ENCODE data around the gene IFNLR1. TPM values are rescaled to one million over a fixed set of nuclear protein-coding genes. Genes with fewer than 3 reads are reported as not detected.

The IFNLR1 gene
- total RNA-seq, 4 donors from 2014 or later, result 0.93 to 2.8 (median 1.2) TPM

- Histone ChIP-seq H3K4me1 (peaks cover 0 to 4% (median 0%) of the 10 kb centered on the region in 3 donors), H3K4me3 (no peak overlapping the region), H3K27ac (no peak overlapping the region), H3K36me3 (no peaks in the 10 kb centered on the region), H3K27me3 (peaks cover 21% of the 10 kb centered on the region), H3K9me3 (no peaks in the 10 kb centered on the region)
- TF ChIP-seq POLR2AphosphoS5 (IDR thresholded peaks at IDR 0.05) (no peak), EP300 (IDR thresholded peaks at IDR 0.05) (no peak), POLR2A (IDR thresholded peaks at IDR 0.05) (no peak)
- TF ChIP-seq, protein P1, sequence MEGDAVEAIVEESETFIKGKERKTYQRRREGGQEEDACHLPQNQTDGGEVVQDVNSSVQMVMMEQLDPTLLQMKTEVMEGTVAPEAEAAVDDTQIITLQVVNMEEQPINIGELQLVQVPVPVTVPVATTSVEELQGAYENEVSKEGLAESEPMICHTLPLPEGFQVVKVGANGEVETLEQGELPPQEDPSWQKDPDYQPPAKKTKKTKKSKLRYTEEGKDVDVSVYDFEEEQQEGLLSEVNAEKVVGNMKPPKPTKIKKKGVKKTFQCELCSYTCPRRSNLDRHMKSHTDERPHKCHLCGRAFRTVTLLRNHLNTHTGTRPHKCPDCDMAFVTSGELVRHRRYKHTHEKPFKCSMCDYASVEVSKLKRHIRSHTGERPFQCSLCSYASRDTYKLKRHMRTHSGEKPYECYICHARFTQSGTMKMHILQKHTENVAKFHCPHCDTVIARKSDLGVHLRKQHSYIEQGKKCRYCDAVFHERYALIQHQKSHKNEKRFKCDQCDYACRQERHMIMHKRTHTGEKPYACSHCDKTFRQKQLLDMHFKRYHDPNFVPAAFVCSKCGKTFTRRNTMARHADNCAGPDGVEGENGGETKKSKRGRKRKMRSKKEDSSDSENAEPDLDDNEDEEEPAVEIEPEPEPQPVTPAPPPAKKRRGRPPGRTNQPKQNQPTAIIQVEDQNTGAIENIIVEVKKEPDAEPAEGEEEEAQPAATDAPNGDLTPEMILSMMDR (IDR thresholded peaks at IDR 0.05), result no peak
- 67 to 93% methylated on average over 2 to 6 of the region's 10 CpGs for WGBS, 2 donors (ENCODE audit: low coverage in 1 of 2)
- ATAC-seq, result no peak
Observed at GRCh38 chr1:24203404-24203803, 16.3 kb upstream of the IFNLR1 start.

DNA sequence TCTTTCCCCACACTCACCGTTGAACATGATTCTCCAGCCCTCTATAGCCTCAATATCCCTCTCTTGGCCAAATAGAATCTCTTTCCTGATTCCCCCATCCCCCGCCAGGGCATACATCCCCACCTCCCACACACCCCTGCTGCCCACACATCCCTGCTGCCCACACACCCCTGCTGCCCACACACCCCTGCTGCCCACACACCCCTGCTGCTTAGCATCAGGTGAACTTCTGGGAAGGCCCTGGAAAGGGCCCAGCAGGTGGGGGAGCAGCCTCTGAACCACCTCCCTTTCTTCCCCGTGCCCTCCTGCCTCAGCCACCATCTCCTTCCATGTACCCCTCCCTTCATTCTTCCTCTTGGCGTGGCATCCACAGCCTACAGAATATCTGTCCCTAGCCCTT is 15.9 kb upstream of the IFNLR1 start:
- no peaks in the 10 kb centered on the region for H3K9me3 ChIP-seq
- 67 to 85% methylated on average over 1 to 4 of the region's 4 CpGs for WGBS, 2 donors (ENCODE audit: low coverage in 1 of 2)
- H3K4me1 ChIP-seq, result peaks cover 0 to 4% (median 0%) of the 10 kb centered on the region in 3 donors
- no peak for TF ChIP-seq EP300 (IDR thresholded peaks at IDR 0.05)
- TF ChIP-seq POLR2A (IDR thresholded peaks at IDR 0.05), result no peak
- TF ChIP-seq, protein P1 (IDR thresholded peaks at IDR 0.05), result no peak
- TF ChIP-seq POLR2AphosphoS5 (IDR thresholded peaks at IDR 0.05), result no peak
- H3K27ac ChIP-seq, result no peak overlapping the region
- no peak overlapping the region for H3K4me3 ChIP-seq
- H3K36me3 ChIP-seq, result no peaks in the 10 kb centered on the region
- no peak for ATAC-seq
- peaks cover 21% of the 10 kb centered on the region for H3K27me3 ChIP-seq

DNA sequence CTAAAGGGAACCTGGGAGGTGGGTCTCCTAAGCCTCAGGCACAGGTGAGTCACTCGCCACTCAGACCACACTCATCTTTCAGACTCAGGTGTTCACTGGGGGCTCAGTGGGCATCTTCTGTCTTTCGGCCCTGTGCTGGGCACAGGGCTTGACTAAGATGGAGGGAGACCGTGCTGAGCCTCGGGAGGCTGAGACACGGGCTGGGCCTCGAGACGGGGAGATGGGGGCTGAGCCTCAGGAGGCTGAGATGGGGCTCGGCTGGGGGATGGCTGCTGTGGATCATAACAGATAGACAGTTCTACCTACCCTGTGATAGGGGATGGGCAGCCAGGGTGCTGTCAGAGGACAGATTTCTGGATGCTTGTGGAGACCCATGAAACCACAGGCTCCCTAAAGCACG is 15.5 kb upstream of the IFNLR1 start:
- 78 to 100% methylated on average over 1 to 5 of the region's 9 CpGs for WGBS, 2 donors (ENCODE audit: low coverage in 1 of 2)
- ATAC-seq, result no peak
- H3K27me3 ChIP-seq, result peaks cover 21% of the 10 kb centered on the region
- H3K4me1 ChIP-seq, result peaks cover 0 to 4% (median 0%) of the 10 kb centered on the region in 3 donors
- TF ChIP-seq EP300 (IDR thresholded peaks at IDR 0.05) (no peak), POLR2A (IDR thresholded peaks at IDR 0.05) (no peak), POLR2AphosphoS5 (IDR thresholded peaks at IDR 0.05) (no peak)
- TF ChIP-seq, protein P1 (IDR thresholded peaks at IDR 0.05), result no peak
- no peak overlapping the region for H3K4me3 ChIP-seq
- no peaks in the 10 kb centered on the region for H3K36me3 ChIP-seq
- H3K27ac ChIP-seq, result peak overlapping the region in 2 of 4 donors; percentile 5 to 28
- no peaks in the 10 kb centered on the region for H3K9me3 ChIP-seq

GRCh38 chr1:24201941-24202440 is 14.9 kb upstream of the IFNLR1 start:
- peak overlapping the region in 3 of 4 donors; percentile 5 to 28 (median 17) for H3K27ac ChIP-seq
- H3K9me3 ChIP-seq, result no peaks in the 10 kb centered on the region
- TF ChIP-seq POLR2A (IDR thresholded peaks at IDR 0.05) (no peak), POLR2AphosphoS5 (IDR thresholded peaks at IDR 0.05) (peak; percentile 38), EP300 (IDR thresholded peaks at IDR 0.05) (no peak)
- TF ChIP-seq, protein P1 (IDR thresholded peaks at IDR 0.05), result peak; percentile 41 to 85 (median 78)
- H3K4me3 ChIP-seq, result no peak overlapping the region
- 36 to 54% methylated on average over 5 of the region's 5 CpGs for WGBS, 2 donors (ENCODE audit: low coverage in 1 of 2)
- peak; percentile 89 for ATAC-seq
- peaks cover 0 to 4% (median 0%) of the 10 kb centered on the region in 3 donors for H3K4me1 ChIP-seq
- no peaks in the 10 kb centered on the region for H3K36me3 ChIP-seq
- H3K27me3 ChIP-seq, result peaks cover 21% of the 10 kb centered on the region

DNA sequence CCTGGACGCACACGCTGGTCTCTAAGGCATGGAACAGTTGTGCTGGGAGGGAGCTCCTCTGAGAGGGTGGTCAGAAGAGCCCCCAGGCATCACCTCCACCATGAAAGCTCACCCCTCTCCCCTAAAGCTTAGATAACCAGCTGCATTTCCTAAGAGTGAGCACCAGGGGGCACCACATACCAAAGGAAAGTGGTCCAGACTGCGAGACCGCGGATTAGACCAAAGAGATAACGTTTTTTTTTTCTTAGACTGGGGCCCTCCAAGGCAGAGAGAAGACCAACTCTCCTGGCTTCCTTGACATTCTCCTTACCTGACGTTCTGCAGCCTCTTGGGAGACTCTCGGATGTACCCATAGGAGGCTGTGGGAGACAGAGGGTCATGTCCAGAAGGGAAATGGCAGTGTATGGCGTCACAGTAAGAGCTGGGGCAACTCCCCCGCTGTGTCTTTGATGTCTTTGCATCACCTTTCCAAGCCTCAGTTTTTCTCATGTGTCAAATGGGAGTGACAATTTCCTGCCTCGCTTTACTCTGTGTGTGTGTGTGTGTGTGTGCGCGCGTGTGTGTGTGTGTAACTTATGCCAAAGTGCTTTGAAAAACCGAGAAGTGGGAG is 12.3 kb upstream of the IFNLR1 start:
- TF ChIP-seq, protein P1 (IDR thresholded peaks at IDR 0.05), result peak; percentile 84 to 89 (median 86)
- TF ChIP-seq EP300 (IDR thresholded peaks at IDR 0.05), result no peak
- WGBS, 2 donors (ENCODE audit: low coverage in 1 of 2), result 0 to 49% methylated on average over 1 to 5 of the region's 15 CpGs

More for the DNA sequence above, 12.3 kb upstream of the IFNLR1 start:
- peak overlapping the region in 1 of 2 donors; percentile 19 for H3K4me3 ChIP-seq
- peaks cover 15% of the 10 kb centered on the region for H3K27me3 ChIP-seq
- ATAC-seq, result peak; percentile 37
- H3K9me3 ChIP-seq, result no peaks in the 10 kb centered on the region
- no peaks in the 10 kb centered on the region for H3K36me3 ChIP-seq
- no peak overlapping the region for H3K27ac ChIP-seq
- peaks cover 0 to 4% (median 0%) of the 10 kb centered on the region in 3 donors for H3K4me1 ChIP-seq
